GM19099 (cell line): Measurements from ENCODE around the gene IRF8.

Experiments
- POLR2A ChIP-seq: IDR thresholded peaks from 3 replicates; pipeline ENCODE4 v1.6.1; 2011; ENCODE audit warnings: low read depth; ENCODE audit not compliant: insufficient read length; ENCODE audit errors: extremely low read depth

Gene IRF8

GRCh38 chr16:85967111-85967510 lies 68.1 kb downstream of the IRF8 start:
- TF ChIP-seq POLR2A = no peak

- TF ChIP-seq POLR2A = no peak
Measured at GRCh38 chr16:85968041-85968920, 69.3 kb downstream of the IRF8 start.

- no peak for TF ChIP-seq POLR2A
Measured at GRCh38 chr16:85969159-85969558, 70.2 kb downstream of the IRF8 start.

- TF ChIP-seq POLR2A = no peak
Measured at GRCh38 chr16:85969591-85969990, 70.6 kb downstream of the IRF8 start.

- no peak for TF ChIP-seq POLR2A
Measured at GRCh38 chr16:85970016-85970733, 71.2 kb downstream of the IRF8 start.

- TF ChIP-seq POLR2A = no peak
Measured at GRCh38 chr16:85970738-85971137, 71.8 kb downstream of the IRF8 start.
